Measurements from ENCODE around the gene TSPEAR.

The TSPEAR gene

GRCh38 chr21:44658541-44658910 lies 52.8 kb downstream of the TSPEAR start:
- Histone ChIP-seq H3K4me2 (ENCODE audit: low read length) (no peak overlapping the region), H3K4me1 (ENCODE audit: control insufficient read depth, low read length) (no peaks in the 10 kb centered on the region), H3K9me2 (replicated peaks; ENCODE audit: control insufficient read depth, low read length) (no peaks in the 10 kb centered on the region), H4K20me1 (ENCODE audit: control insufficient read depth, insufficient read depth, low read depth, low read length) (no peaks in the 10 kb centered on the region), H3K79me2 (ENCODE audit: control insufficient read depth, low read length) (no peaks in the 10 kb centered on the region), H3K9me3 (ENCODE audit: control insufficient read depth, insufficient read depth, low read length) (no peaks in the 10 kb centered on the region), H3K27ac (ENCODE audit: low read depth, low read length) (no peak overlapping the region), H3K36me3 (ENCODE audit: control insufficient read depth, low read length) (no peaks in the 10 kb centered on the region), H3K27me3 (ENCODE audit: control insufficient read depth, low read length) (no peaks in the 10 kb centered on the region), H3K4me3 (ENCODE audit: low read length) (no peak overlapping the region), H3F3A (ENCODE audit: control insufficient read depth, insufficient read depth) (no peaks in the 10 kb centered on the region)
- TF ChIP-seq CTCF (IDR thresholded peaks at IDR 0.05; ENCODE audit: low read depth, low read length, poor library complexity, severe bottlenecking) (no peak), EZH2phosphoT487 (IDR thresholded peaks at IDR 0.05; ENCODE audit: borderline replicate concordance, low read length) (no peak)

- H3K4me2 ChIP-seq (ENCODE audit: low read length): no peak within 1 kb of the TSS
- H3K9me3 ChIP-seq (ENCODE audit: control insufficient read depth, insufficient read depth, low read length): no peaks in the 10 kb centered on the region
- no peak for TF ChIP-seq EZH2phosphoT487 (IDR thresholded peaks at IDR 0.05; ENCODE audit: borderline replicate concordance, low read length)
- TF ChIP-seq CTCF (IDR thresholded peaks at IDR 0.05; ENCODE audit: low read depth, low read length, poor library complexity, severe bottlenecking): no peak
- H4K20me1 ChIP-seq (ENCODE audit: control insufficient read depth, insufficient read depth, low read depth, low read length): no peaks in the 10 kb centered on the region
- no peaks in the 10 kb centered on the region for H3K4me1 ChIP-seq (ENCODE audit: control insufficient read depth, low read length)
- H3K27ac ChIP-seq (ENCODE audit: low read depth, low read length): no peak within 1 kb of the TSS
- no peaks in the 10 kb centered on the region for H3F3A ChIP-seq (ENCODE audit: control insufficient read depth, insufficient read depth)
- no peaks in the 10 kb centered on the region for H3K27me3 ChIP-seq (ENCODE audit: control insufficient read depth, low read length)
- H3K79me2 ChIP-seq (ENCODE audit: control insufficient read depth, low read length): no peaks in the 10 kb centered on the region
- H3K9me2 ChIP-seq (replicated peaks; ENCODE audit: control insufficient read depth, low read length): no peaks in the 10 kb centered on the region
- no peaks in the 10 kb centered on the region for H3K36me3 ChIP-seq (ENCODE audit: control insufficient read depth, low read length)
- no peak within 1 kb of the TSS for H3K4me3 ChIP-seq (ENCODE audit: low read length)
These were observed 53.5 kb downstream of the TSPEAR start, which contains the start of gene KRTAP12-3 for GRCh38 chr21:44657635-44658540. KRTAP12-3 (plus strand) TSS chr21:44657932; CDS start chr21:44657980, 48 bp downstream.

GRCh38 chr21:44656868-44657267 lies 54.5 kb downstream of the TSPEAR start:
- H3K4me2 ChIP-seq (ENCODE audit: low read length): no peak overlapping the region
- no peaks in the 10 kb centered on the region for H3K9me3 ChIP-seq (ENCODE audit: control insufficient read depth, insufficient read depth, low read length)
- no peaks in the 10 kb centered on the region for H3K27me3 ChIP-seq (ENCODE audit: control insufficient read depth, low read length)
- H4K20me1 ChIP-seq (ENCODE audit: control insufficient read depth, insufficient read depth, low read depth, low read length): no peaks in the 10 kb centered on the region
- H3K4me1 ChIP-seq (ENCODE audit: control insufficient read depth, low read length): no peaks in the 10 kb centered on the region
- no peak for TF ChIP-seq CTCF (IDR thresholded peaks at IDR 0.05; ENCODE audit: low read depth, low read length, poor library complexity, severe bottlenecking)
- no peak overlapping the region for H3K27ac ChIP-seq (ENCODE audit: low read depth, low read length)
- H3K4me3 ChIP-seq (ENCODE audit: low read length): no peak overlapping the region
- no peaks in the 10 kb centered on the region for H3K36me3 ChIP-seq (ENCODE audit: control insufficient read depth, low read length)
- H3F3A ChIP-seq (ENCODE audit: control insufficient read depth, insufficient read depth): no peaks in the 10 kb centered on the region
- no peaks in the 10 kb centered on the region for H3K79me2 ChIP-seq (ENCODE audit: control insufficient read depth, low read length)
- H3K9me2 ChIP-seq (replicated peaks; ENCODE audit: control insufficient read depth, low read length): no peaks in the 10 kb centered on the region

All from DOHH2 (cell line).